ENCODE data around the gene TBC1D3B.
A peak's percentile ranks its signal among the peaks of the same experiment; 100 is the strongest.

The TBC1D3B gene

DNA sequence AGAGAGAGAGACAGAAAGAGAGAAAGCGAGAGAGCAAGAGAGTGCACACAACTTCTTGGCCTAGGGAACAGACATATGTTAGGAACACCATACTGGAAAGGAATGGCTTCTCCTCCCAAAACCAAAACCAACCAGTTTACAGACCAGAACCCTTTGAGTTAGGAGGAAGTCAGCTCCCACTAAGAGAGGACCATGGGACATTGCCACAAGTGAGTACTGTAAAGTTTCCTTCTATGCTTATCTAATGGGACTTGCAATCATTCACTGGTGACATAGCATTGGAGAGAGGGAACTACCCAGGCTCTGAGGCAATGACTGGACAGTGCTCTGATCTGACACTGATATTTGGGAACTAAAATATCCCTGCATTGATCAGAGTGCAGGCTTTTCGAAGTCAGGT lies 32.4 kb downstream of the TBC1D3B start (continued):
- TF ChIP-seq, protein P1, sequence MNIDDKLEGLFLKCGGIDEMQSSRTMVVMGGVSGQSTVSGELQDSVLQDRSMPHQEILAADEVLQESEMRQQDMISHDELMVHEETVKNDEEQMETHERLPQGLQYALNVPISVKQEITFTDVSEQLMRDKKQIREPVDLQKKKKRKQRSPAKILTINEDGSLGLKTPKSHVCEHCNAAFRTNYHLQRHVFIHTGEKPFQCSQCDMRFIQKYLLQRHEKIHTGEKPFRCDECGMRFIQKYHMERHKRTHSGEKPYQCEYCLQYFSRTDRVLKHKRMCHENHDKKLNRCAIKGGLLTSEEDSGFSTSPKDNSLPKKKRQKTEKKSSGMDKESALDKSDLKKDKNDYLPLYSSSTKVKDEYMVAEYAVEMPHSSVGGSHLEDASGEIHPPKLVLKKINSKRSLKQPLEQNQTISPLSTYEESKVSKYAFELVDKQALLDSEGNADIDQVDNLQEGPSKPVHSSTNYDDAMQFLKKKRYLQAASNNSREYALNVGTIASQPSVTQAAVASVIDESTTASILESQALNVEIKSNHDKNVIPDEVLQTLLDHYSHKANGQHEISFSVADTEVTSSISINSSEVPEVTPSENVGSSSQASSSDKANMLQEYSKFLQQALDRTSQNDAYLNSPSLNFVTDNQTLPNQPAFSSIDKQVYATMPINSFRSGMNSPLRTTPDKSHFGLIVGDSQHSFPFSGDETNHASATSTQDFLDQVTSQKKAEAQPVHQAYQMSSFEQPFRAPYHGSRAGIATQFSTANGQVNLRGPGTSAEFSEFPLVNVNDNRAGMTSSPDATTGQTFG (tag by site-specific recombination; IDR thresholded peaks at IDR 0.05; ENCODE audit: borderline replicate concordance) = no peak
- TF ChIP-seq, protein P2, sequence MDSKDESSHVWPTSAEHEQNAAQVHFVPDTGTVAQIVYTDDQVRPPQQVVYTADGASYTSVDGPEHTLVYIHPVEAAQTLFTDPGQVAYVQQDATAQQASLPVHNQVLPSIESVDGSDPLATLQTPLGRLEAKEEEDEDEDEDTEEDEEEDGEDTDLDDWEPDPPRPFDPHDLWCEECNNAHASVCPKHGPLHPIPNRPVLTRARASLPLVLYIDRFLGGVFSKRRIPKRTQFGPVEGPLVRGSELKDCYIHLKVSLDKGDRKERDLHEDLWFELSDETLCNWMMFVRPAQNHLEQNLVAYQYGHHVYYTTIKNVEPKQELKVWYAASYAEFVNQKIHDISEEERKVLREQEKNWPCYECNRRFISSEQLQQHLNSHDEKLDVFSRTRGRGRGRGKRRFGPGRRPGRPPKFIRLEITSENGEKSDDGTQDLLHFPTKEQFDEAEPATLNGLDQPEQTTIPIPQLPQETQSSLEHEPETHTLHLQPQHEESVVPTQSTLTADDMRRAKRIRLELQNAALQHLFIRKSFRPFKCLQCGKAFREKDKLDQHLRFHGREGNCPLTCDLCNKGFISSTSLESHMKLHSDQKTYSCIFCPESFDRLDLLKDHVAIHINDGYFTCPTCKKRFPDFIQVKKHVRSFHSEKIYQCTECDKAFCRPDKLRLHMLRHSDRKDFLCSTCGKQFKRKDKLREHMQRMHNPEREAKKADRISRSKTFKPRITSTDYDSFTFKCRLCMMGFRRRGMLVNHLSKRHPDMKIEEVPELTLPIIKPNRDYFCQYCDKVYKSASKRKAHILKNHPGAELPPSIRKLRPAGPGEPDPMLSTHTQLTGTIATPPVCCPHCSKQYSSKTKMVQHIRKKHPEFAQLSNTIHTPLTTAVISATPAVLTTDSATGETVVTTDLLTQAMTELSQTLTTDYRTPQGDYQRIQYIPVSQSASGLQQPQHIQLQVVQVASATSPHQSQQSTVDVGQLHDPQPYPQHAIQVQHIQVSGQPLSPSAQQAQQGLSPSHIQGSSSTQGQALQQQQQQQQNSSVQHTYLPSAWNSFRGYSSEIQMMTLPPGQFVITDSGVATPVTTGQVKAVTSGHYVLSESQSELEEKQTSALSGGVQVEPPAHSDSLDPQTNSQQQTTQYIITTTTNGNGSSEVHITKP (tag by site-specific recombination; IDR thresholded peaks at IDR 0.05) = no peak
- no peak for TF ChIP-seq ZNF585B (tag by site-specific recombination; IDR thresholded peaks at IDR 0.05)
- peak; percentile 24; the same call in 1 of the 2 replicates for TF ChIP-seq ZNF776 (tag by site-specific recombination; IDR thresholded peaks at IDR 0.05; ENCODE audit: borderline replicate concordance)
- TF ChIP-seq, protein P3, sequence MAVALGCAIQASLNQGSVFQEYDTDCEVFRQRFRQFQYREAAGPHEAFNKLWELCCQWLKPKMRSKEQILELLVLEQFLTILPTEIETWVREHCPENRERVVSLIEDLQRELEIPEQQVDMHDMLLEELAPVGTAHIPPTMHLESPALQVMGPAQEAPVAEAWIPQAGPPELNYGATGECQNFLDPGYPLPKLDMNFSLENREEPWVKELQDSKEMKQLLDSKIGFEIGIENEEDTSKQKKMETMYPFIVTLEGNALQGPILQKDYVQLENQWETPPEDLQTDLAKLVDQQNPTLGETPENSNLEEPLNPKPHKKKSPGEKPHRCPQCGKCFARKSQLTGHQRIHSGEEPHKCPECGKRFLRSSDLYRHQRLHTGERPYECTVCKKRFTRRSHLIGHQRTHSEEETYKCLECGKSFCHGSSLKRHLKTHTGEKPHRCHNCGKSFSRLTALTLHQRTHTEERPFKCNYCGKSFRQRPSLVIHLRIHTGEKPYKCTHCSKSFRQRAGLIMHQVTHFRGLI (tag by site-specific recombination; IDR thresholded peaks at IDR 0.05) = no peak
- TF ChIP-seq ZNF10 (tag by site-specific recombination; IDR thresholded peaks at IDR 0.05) = no peak
- TF ChIP-seq GLI4 (tag by site-specific recombination; IDR thresholded peaks at IDR 0.05) = no peak
- TF ChIP-seq ZNF121 (tag by site-specific recombination; IDR thresholded peaks at IDR 0.05) = no peak
- no peak for TF ChIP-seq ZNF561 (tag by site-specific recombination; IDR thresholded peaks at IDR 0.05; ENCODE audit: borderline replicate concordance)
- TF ChIP-seq ZNF157 (tag by site-specific recombination; IDR thresholded peaks at IDR 0.05) = no peak
- no peak for TF ChIP-seq ZNF24 (tag by site-specific recombination; IDR thresholded peaks at IDR 0.05)
- 0 out of 2 replicates have a peak, but pooled peaks have one; percentile 71 for TF ChIP-seq ZNF248 (tag by site-specific recombination; IDR thresholded peaks at IDR 0.05)
- TF ChIP-seq ZNF529 (tag by site-specific recombination; IDR thresholded peaks at IDR 0.05; ENCODE audit: insufficient replicate concordance) = no peak
- TF ChIP-seq ZNF544 (tag by site-specific recombination; IDR thresholded peaks at IDR 0.05) = no peak

DNA sequence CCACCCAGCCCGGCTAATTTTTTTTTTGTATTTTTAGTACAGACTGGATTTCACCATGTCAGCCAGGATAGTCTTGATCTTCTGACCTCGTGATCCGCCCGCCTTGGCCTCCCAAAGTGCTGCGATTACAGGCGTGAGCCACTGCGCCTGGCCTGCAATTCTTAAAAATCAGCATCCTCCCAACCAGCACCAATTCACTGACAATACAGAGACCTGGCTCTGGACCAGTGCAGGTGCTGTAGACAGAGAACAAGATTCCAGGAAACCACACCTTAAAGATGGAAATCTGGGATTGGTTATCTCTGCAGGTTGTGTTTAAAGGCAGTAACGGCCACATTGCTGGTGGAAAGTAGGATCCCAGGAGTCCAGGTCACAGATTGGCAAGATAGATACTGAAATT lies 33.6 kb downstream of the TBC1D3B start:
- H3K4me3 ChIP-seq (ENCODE audit: low read depth, low read length) = no peak overlapping the region
- no peaks in the 10 kb centered on the region; the same call in 1 of the 2 replicates for H3K9me3 ChIP-seq (ENCODE audit: control insufficient read depth, insufficient read depth, low read depth, low read length)
- CTCF ChIA-PET = interaction anchor here (0.6 to 10.6 kb wide), 8 partner anchors 8 to 195 kb away, joined by 3 to 319 read pairs (median 4); partner anchors contain the start of gene CCL3
- POLR2A ChIA-PET = interaction anchor here (0.7 kb wide), 1 partner anchor 10 kb away, joined by 3 read pairs; no protein-coding TSS in a partner anchor
- H3K27ac ChIP-seq (ENCODE audit: extremely low read depth, low read depth, low read length) = no peak overlapping the region
- H3K36me3 ChIP-seq (ENCODE audit: control insufficient read depth in 2 of 2, insufficient read depth in 1 of 2, low read length in 2 of 2) = no peaks in the 10 kb centered on the region
- H3K4me1 ChIP-seq (ENCODE audit: control insufficient read depth, insufficient read depth, low read length) = no peaks in the 10 kb centered on the region
- TF ChIP-seq ZFP37 (tag by site-specific recombination; IDR thresholded peaks at IDR 0.05) (no peak), IKZF3 (tag by site-specific recombination; IDR thresholded peaks at IDR 0.05) (no peak), REPIN1 (tag by site-specific recombination; IDR thresholded peaks at IDR 0.05; ENCODE audit: low read depth) (no peak)
- TF ChIP-seq, protein P4, sequence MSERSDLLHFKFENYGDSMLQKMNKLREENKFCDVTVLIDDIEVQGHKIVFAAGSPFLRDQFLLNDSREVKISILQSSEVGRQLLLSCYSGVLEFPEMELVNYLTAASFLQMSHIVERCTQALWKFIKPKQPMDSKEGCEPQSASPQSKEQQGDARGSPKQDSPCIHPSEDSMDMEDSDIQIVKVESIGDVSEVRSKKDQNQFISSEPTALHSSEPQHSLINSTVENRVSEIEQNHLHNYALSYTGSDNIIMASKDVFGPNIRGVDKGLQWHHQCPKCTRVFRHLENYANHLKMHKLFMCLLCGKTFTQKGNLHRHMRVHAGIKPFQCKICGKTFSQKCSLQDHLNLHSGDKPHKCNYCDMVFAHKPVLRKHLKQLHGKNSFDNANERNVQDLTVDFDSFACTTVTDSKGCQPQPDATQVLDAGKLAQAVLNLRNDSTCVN (tag by site-specific recombination; optimal IDR thresholded peaks at IDR 0.05) = peak; percentile 10
- TF ChIP-seq, protein P5, sequence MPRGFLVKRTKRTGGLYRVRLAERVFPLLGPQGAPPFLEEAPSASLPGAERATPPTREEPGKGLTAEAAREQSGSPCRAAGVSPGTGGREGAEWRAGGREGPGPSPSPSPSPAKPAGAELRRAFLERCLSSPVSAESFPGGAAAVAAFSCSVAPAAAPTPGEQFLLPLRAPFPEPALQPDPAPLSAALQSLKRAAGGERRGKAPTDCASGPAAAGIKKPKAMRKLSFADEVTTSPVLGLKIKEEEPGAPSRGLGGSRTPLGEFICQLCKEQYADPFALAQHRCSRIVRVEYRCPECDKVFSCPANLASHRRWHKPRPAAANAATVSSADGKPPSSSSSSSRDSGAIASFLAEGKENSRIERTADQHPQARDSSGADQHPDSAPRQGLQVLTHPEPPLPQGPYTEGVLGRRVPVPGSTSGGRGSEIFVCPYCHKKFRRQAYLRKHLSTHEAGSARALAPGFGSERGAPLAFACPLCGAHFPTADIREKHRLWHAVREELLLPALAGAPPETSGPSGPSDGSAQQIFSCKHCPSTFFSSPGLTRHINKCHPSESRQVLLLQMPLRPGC (tag by site-specific recombination; IDR thresholded peaks at IDR 0.05) = no peak

All from HEK293 (cell line).